Fibroblast of the aortic adventitia (primary cell): ENCODE measurements around the gene CEP112. TPM values are rescaled to one million over a fixed set of nuclear protein-coding genes. Genes with fewer than 3 reads are reported as not detected.

Experiments
- DNase-seq: peaks from one replicate; pipeline ENCODE4 v3.0.0-alpha.2; 2010; ENCODE audit warnings: low read depth
- H3K4me3 ChIP-seq: 2 replicates; pipeline ENCODE4 v1.5.1; 2011; ENCODE audit warnings: low read depth, mild to moderate bottlenecking, control low read depth, low read length, moderate library complexity
- CTCF ChIP-seq: IDR thresholded peaks from 2 replicates; pipeline ENCODE4 v1.5.1; 2011; ENCODE audit warnings: mild to moderate bottlenecking, low read length, control low read depth, inconsistent platforms; ENCODE audit not compliant: insufficient read depth
- total RNA-seq: library from RNA; depleted of rRNA; stranded (reverse); fragments of >200 nt; gene quantifications from 2 replicates; pipeline ENCODE4 v1.2.3, GENCODE V29; 2012; ENCODE audit warnings: low replicate concordance

Gene CEP112
- total RNA-seq, 1 donor = 7.2 TPM

GRCh38 chr17:66177048-66177447 lies 14.9 kb downstream of the CEP112 start:
- DNase-seq = no peak
- no peak overlapping the region for H3K4me3 ChIP-seq
- no peak for TF ChIP-seq CTCF

DNA sequence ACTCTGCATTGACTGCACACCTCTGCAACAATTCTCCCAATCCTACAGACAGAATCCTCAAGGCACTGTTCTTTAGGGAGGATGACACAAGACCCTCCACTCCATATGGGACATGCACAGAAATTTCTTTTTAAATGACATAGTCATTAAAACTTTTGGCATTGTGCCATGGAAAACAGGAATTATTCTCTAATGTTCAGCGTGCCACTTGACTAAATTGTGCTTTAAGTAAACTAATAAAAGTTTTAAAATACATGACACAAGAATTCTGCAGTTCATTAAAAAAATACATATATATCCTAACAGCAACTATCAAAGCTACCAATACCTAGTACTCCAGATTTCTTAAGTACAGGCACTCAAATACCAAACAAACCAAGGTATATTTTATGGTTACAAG lies 16.0 kb downstream of the CEP112 start:
- no peak overlapping the region for H3K4me3 ChIP-seq
- no peak for DNase-seq
- no peak for TF ChIP-seq CTCF

DNA sequence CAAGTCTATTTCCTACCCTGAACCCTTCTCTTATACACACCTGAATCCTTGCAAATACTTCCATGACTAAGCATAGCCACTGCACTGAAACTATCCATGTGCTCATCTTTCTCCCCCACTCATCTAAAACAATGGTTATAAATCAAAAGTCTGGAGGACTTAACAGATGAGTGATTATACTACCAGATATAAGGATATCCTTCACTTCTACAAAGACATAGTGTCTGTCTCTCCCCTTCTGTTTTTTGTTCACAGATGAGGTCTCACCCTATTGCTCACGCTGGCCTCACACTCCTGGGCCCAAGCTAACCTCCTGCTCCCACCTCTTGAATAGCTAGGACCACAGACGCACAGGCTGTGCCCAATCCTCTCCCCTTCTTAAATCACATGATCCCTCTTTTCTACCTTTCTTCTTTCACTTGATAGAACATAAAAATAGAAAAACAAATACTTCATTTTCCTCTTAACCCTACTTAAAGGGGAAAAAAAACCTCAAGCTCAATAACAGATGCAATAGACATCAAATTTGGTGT lies 19.2 kb downstream of the CEP112 start:
- no peak for DNase-seq
- no peak for TF ChIP-seq CTCF
- no peak overlapping the region for H3K4me3 ChIP-seq

DNA sequence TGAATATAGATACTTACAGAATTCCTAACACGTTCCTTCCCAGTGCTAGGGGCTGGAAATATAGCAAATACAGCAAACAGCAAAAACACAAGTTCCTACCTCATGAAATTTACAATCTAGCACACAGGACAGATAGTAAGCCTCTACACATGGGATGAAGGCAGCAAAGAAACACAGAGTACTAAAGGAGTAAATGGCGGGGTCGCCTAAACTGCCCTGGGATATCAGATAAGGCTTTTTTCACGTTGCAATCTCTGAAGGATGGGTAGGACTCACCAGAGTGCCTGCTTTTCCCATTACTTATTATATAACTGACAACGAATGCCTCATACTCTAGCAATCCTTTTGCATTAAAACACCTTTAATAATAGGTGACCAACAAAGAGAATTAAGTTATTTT lies 19.8 kb downstream of the CEP112 start:
- TF ChIP-seq CTCF = no peak
- DNase-seq = no peak
- no peak overlapping the region for H3K4me3 ChIP-seq

DNA sequence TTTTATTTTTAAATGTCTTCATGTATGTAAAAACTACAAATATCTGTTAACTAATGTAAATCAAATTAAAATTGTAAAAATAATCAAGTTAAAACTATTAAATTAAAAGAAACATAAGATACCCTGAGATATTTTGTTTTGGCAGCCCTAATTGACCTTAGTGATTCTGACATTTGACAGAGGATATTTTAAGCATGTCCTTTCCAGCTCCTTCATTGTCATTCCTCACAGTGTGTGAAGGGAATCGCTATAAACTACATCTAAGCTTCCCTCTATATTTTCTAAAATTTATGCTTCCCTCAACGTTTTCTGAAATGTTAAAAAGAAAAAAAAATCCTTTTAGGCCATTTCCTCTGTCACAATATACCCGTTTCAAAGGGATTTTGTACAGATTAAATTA lies 20.2 kb downstream of the CEP112 start:
- no peak for DNase-seq
- H3K4me3 ChIP-seq = no peak overlapping the region
- no peak for TF ChIP-seq CTCF

GRCh38 chr17:66171172-66171571 lies 20.8 kb downstream of the CEP112 start:
- DNase-seq = no peak
- no peak for TF ChIP-seq CTCF
- no peak overlapping the region for H3K4me3 ChIP-seq

GRCh38 chr17:66169839-66170238 lies 22.1 kb downstream of the CEP112 start:
- no peak for DNase-seq
- no peak overlapping the region for H3K4me3 ChIP-seq
- TF ChIP-seq CTCF = no peak
